CD8-positive, alpha-beta memory T cell (primary cell): ENCODE data around the gene CLIC3. TPM values are rescaled to one million over a fixed set of nuclear protein-coding genes. Genes with fewer than 3 reads are reported as not detected.

Experiments
- CTCF ChIA-PET: fragments of 350-600 bp; sonication (Branson Sonifier 250); formaldehyde crosslinking; loops from one replicate; lab custom pipeline; 2021; ENCODE audit warnings: antibody characterized with exemption; lab: Charles Lee
- POLR2A ChIA-PET: fragments of 350-600 bp; sonication (Branson Sonifier 250); formaldehyde crosslinking; loops from one replicate; lab custom pipeline; 2021; ENCODE audit warnings: antibody characterized with exemption; lab: Charles Lee
- DNase-seq, 5 donors: peaks; one replicate each; pipeline versions ENCODE4 v3.0.0 to v3.0.0-alpha.2; 2020 to 2022; ENCODE audit warnings: mixed read lengths in 1 of 5
- H3K27ac ChIP-seq: one replicate; pipeline ENCODE4 v1.7.0; 2013; ENCODE audit warnings: low read depth, mild to moderate bottlenecking, low read length, moderate library complexity
- H3K27me3 ChIP-seq: 2 replicates; pipeline ENCODE4 v1.7.0; 2013; ENCODE audit warnings: low read length, mild to moderate bottlenecking; ENCODE audit not compliant: insufficient read depth, poor library complexity, severe bottlenecking
- H3K36me3 ChIP-seq: 2 replicates; pipeline ENCODE4 v1.7.0; 2013; ENCODE audit warnings: mild to moderate bottlenecking, low read length, moderate library complexity; ENCODE audit not compliant: insufficient read depth
- H3K4me1 ChIP-seq: 2 replicates; pipeline ENCODE4 v1.7.0; 2013; ENCODE audit warnings: mild to moderate bottlenecking, low read length, moderate library complexity; ENCODE audit not compliant: insufficient read depth
- H3K4me3 ChIP-seq: 2 replicates; pipeline ENCODE4 v1.7.0; 2013; ENCODE audit warnings: mild to moderate bottlenecking, low read length
- H3K9me3 ChIP-seq: 2 replicates; pipeline ENCODE4 v1.7.0; 2013; ENCODE audit warnings: mild to moderate bottlenecking, low read length
- H3K27ac Mint-ChIP-seq, 8 donors: one replicate each; pipeline ENCODE4 v1.8.0; 2020 to 2021; ENCODE audit warnings: mixed read lengths in 8 of 8, mild to moderate bottlenecking in 6 of 8, inconsistent platforms in 3 of 8, moderate library complexity in 3 of 8
- H3K27me3 Mint-ChIP-seq, 2 donors: one replicate each; pipeline ENCODE4 v1.8.0; 2020 to 2021; ENCODE audit warnings: mixed read lengths in 2 of 2, mild to moderate bottlenecking in 1 of 2, moderate library complexity in 1 of 2
- H3K36me3 Mint-ChIP-seq, 3 donors: one replicate each; pipeline ENCODE4 v1.8.0; 2020 to 2021; ENCODE audit warnings: mixed read lengths in 3 of 3, inconsistent platforms in 1 of 3, mild to moderate bottlenecking in 1 of 3
- H3K4me1 Mint-ChIP-seq, 3 donors: one replicate each; pipeline ENCODE4 v1.8.0; 2020 to 2021; ENCODE audit warnings: mixed read lengths in 3 of 3, inconsistent platforms in 1 of 3, mild to moderate bottlenecking in 1 of 3
- H3K4me3 Mint-ChIP-seq, 7 donors: one replicate each; pipeline ENCODE4 v1.8.0; 2020 to 2021; ENCODE audit warnings: mixed read lengths in 7 of 7, mild to moderate bottlenecking in 6 of 7, moderate library complexity in 4 of 7, inconsistent platforms in 2 of 7
- H3K9me3 Mint-ChIP-seq, 5 donors: one replicate each; pipeline ENCODE4 v1.8.0; 2020 to 2022; ENCODE audit warnings: mixed read lengths in 5 of 5, mild to moderate bottlenecking in 3 of 5, moderate library complexity in 2 of 5, inconsistent platforms in 1 of 5
- polyA plus RNA-seq: library from polyadenylated mRNA; unstranded; fragments of 300-500 nt; fragmentation: Illumina TruSeq; gene quantifications from one replicate; pipeline ENCODE4 v1.2.3, GENCODE V29; 2021
- total RNA-seq, 2 experiments: library from RNA; stranded (reverse); gene quantifications; one replicate each; pipeline ENCODE4 v1.2.3, GENCODE V29; 2021

CLIC3 gene
- total and polyA plus RNA-seq, 3 experiments from 2014 or later, result 3.4 to 52.1 (median 4.1) TPM

- peak overlapping the region in 1 of 8 donors; percentile 22 for H3K27ac Mint-ChIP-seq
- ChIA-PET CTCF (interaction anchor here (0.7 to 1.4 kb wide), 9 partner anchors 9 to 198 kb away, joined by 3 to 9 read pairs (median 3); partner anchors contain the start of genes C8G, CLIC3 and FBXW5), POLR2A (interaction anchor here (0.8 to 1.3 kb wide), 4 partner anchors 10 to 25 kb away, joined by 3 to 6 read pairs (median 4); no protein-coding TSS in a partner anchor)
- peak in 1 of 5 donors; percentile 29 for DNase-seq
- H3K27me3 Mint-ChIP-seq, result peaks cover 10 to 14% of the 10 kb centered on the region in 2 donors
- no peak overlapping the region for H3K27ac ChIP-seq
- no peaks in the 10 kb centered on the region for H3K9me3 Mint-ChIP-seq
- H3K4me3 Mint-ChIP-seq, result peak overlapping the region in 4 of 7 donors; percentile 9 to 63 (median 44)
- no peaks in the 10 kb centered on the region for H3K36me3 Mint-ChIP-seq
- no peaks in the 10 kb centered on the region for H3K4me1 ChIP-seq
- peaks cover 5 to 23% (median 5%) of the 10 kb centered on the region in 3 donors for H3K4me1 Mint-ChIP-seq
- no peak overlapping the region for H3K4me3 ChIP-seq
- no peaks in the 10 kb centered on the region for H3K36me3 ChIP-seq
- H3K27me3 ChIP-seq, result no peaks in the 10 kb centered on the region
- H3K9me3 ChIP-seq, result no peaks in the 10 kb centered on the region
Observed at GRCh38 chr9:136985027-136985602, 11.3 kb downstream of the CLIC3 start.

- Mint-ChIP-seq H3K4me3 (peak overlapping the region in 3 of 7 donors; percentile 9 to 63 (median 56)), H3K27ac (peak overlapping the region in 2 of 8 donors; percentile 22 to 32), H3K27me3 (peaks cover 10 to 14% of the 10 kb centered on the region in 2 donors), H3K4me1 (peaks cover 5 to 23% (median 6%) of the 10 kb centered on the region in 3 donors), H3K9me3 (no peaks in the 10 kb centered on the region), H3K36me3 (no peaks in the 10 kb centered on the region)
- Histone ChIP-seq H3K36me3 (no peaks in the 10 kb centered on the region), H3K27me3 (no peaks in the 10 kb centered on the region), H3K4me3 (no peak overlapping the region), H3K27ac (no peak overlapping the region), H3K9me3 (no peaks in the 10 kb centered on the region), H3K4me1 (no peaks in the 10 kb centered on the region)
- ChIA-PET CTCF (interaction anchor here (1.0 to 1.4 kb wide), 5 partner anchors 10 to 44 kb away, joined by 3 to 9 read pairs (median 4); partner anchors contain the start of genes C8G, CLIC3 and FBXW5), POLR2A (interaction anchor here (0.8 to 1.3 kb wide), 3 partner anchors 12 to 24 kb away, joined by 4 to 6 read pairs (median 4); no protein-coding TSS in a partner anchor)
- no peak for DNase-seq
Observed at GRCh38 chr9:136984464-136985026, 11.8 kb downstream of the CLIC3 start.

- Histone ChIP-seq H3K27ac (no peak overlapping the region), H3K4me3 (no peak overlapping the region), H3K36me3 (no peaks in the 10 kb centered on the region), H3K9me3 (no peaks in the 10 kb centered on the region), H3K27me3 (no peaks in the 10 kb centered on the region), H3K4me1 (no peaks in the 10 kb centered on the region)
- Mint-ChIP-seq H3K27me3 (peaks cover 10 to 14% of the 10 kb centered on the region in 2 donors), H3K4me1 (peaks cover 5 to 23% (median 7%) of the 10 kb centered on the region in 3 donors), H3K27ac (peak overlapping the region in 3 of 8 donors; percentile 0 to 68 (median 1)), H3K36me3 (no peaks in the 10 kb centered on the region), H3K9me3 (no peaks in the 10 kb centered on the region), H3K4me3 (peak overlapping the region in 4 of 7 donors; percentile 11 to 52 (median 24))
- ChIA-PET CTCF (no interaction called here), POLR2A (no interaction called here)
- no peak for DNase-seq
Observed at GRCh38 chr9:136983656-136984314, 12.6 kb downstream of the CLIC3 start.

GRCh38 chr9:136983167-136983566, 13.2 kb downstream of the CLIC3 start:
- ChIA-PET POLR2A (no interaction called here), CTCF (no interaction called here)
- no peaks in the 10 kb centered on the region for H3K9me3 ChIP-seq
- no peak overlapping the region for H3K4me3 ChIP-seq
- Mint-ChIP-seq H3K4me1 (peaks cover 5 to 23% (median 7%) of the 10 kb centered on the region in 3 donors), H3K27me3 (peaks cover 10 to 14% of the 10 kb centered on the region in 2 donors), H3K27ac (peak overlapping the region in 1 of 8 donors; percentile 33), H3K36me3 (no peaks in the 10 kb centered on the region), H3K4me3 (no peak overlapping the region), H3K9me3 (no peaks in the 10 kb centered on the region)
- no peaks in the 10 kb centered on the region for H3K36me3 ChIP-seq
- no peak overlapping the region for H3K27ac ChIP-seq
- no peaks in the 10 kb centered on the region for H3K27me3 ChIP-seq
- no peak for DNase-seq
- no peaks in the 10 kb centered on the region for H3K4me1 ChIP-seq

- no peaks in the 10 kb centered on the region for H3K27me3 ChIP-seq
Observed at GRCh38 chr9:136982232-136983051, 13.9 kb downstream of the CLIC3 start, which contains the start of gene LCNL1. LCNL1 (plus strand) TSS chr9:136982993; CDS start chr9:136983587, 594 bp downstream.

GRCh38 chr9:136981588-136982231, 14.7 kb downstream of the CLIC3 start:
- H3K27ac Mint-ChIP-seq, result no peak overlapping the region
- no peak for DNase-seq
- H3K27me3 Mint-ChIP-seq, result peaks cover 7 to 11% of the 10 kb centered on the region in 2 donors
- no peaks in the 10 kb centered on the region for H3K4me1 ChIP-seq
- POLR2A ChIA-PET, result interaction anchor here (0.6 kb wide), 1 partner anchor 22 kb away, joined by 3 read pairs; no protein-coding TSS in a partner anchor
- H3K36me3 Mint-ChIP-seq, result no peaks in the 10 kb centered on the region
- H3K4me3 ChIP-seq, result no peak overlapping the region
- no peak overlapping the region for H3K4me3 Mint-ChIP-seq
- H3K9me3 ChIP-seq, result no peaks in the 10 kb centered on the region
- no peaks in the 10 kb centered on the region for H3K27me3 ChIP-seq
- CTCF ChIA-PET, result interaction anchor here (1.4 kb wide), 1 partner anchor 54 kb away, joined by 4 read pairs; no protein-coding TSS in a partner anchor
- no peaks in the 10 kb centered on the region for H3K36me3 ChIP-seq
- H3K9me3 Mint-ChIP-seq, result no peaks in the 10 kb centered on the region
- peaks cover 5 to 30% (median 9%) of the 10 kb centered on the region in 3 donors for H3K4me1 Mint-ChIP-seq
- no peak overlapping the region for H3K27ac ChIP-seq

More at GRCh38 chr9:136982232-136983051, 13.9 kb downstream of the CLIC3 start, which contains the start of gene LCNL1:
- Histone ChIP-seq H3K4me1 (no peaks in the 10 kb centered on the region), H3K4me3 (no peak within 1 kb of the TSS), H3K36me3 (no peaks in the 10 kb centered on the region), H3K27ac (no peak within 1 kb of the TSS), H3K9me3 (no peaks in the 10 kb centered on the region)
- H3K36me3 Mint-ChIP-seq, result no peaks in the 10 kb centered on the region
- H3K4me3 Mint-ChIP-seq, result peak within 1 kb of the TSS in 4 of 7 donors; percentile 11 to 52 (median 24)
- peaks cover 5 to 23% (median 8%) of the 10 kb centered on the region in 3 donors for H3K4me1 Mint-ChIP-seq
- no peak for DNase-seq
- H3K27me3 Mint-ChIP-seq, result peaks cover 10 to 11% of the 10 kb centered on the region in 2 donors
- POLR2A ChIA-PET, result interaction anchor here (0.6 kb wide), 1 partner anchor 23 kb away, joined by 3 read pairs; no protein-coding TSS in a partner anchor
- H3K27ac Mint-ChIP-seq, result peak within 1 kb of the TSS in 4 of 8 donors; percentile 1 to 68 (median 30)
- no peaks in the 10 kb centered on the region for H3K9me3 Mint-ChIP-seq
- CTCF ChIA-PET, result interaction anchor here (1.4 kb wide), 1 partner anchor 53 kb away, joined by 4 read pairs; no protein-coding TSS in a partner anchor
